ENCODE measurements around the gene SYF2.
"Not testable (repeated sequence)": the region's sequence is repeated elsewhere in the genome, so short reads cannot be mapped to it uniquely, and the experiment has no call there.

SYF2 gene

GRCh38 chr1:25232027-25232865, at the start of gene SYF2:
TSS of gene SYF2 (minus strand) at chr1:25232502. CDS start at chr1:25232467, 35 bp downstream.
- peak; percentile 78 for DNase-seq

DNA sequence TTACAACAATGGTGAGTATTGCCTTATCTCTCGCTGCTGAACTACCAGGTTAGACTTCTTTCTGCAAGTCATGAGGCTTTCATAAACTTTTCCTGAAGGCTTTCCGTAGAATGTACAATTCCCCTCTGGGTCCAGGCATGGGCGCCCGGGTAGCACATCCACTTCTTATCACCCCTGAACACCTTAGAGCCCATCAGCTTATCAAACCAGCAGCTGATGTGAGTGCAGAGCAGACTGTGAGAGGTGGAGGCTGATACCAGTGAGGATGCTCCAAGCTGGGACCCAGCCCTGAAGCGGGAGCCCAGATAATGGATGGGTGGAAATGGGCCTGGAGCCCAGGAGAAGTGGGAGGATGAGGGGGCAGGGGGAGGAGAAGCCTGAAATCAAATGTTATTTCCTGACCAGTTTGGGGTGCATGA, 47.4 kb upstream of the SYF2 start:
- DNase-seq: not testable (repeated sequence)

- not testable (repeated sequence) for DNase-seq
Observed at GRCh38 chr1:25278790-25279189, 46.5 kb upstream of the SYF2 start.

- not testable (repeated sequence) for DNase-seq
Observed at GRCh38 chr1:25278358-25278757, 46.1 kb upstream of the SYF2 start.

GRCh38 chr1:25277295-25277694, 45.0 kb upstream of the SYF2 start:
- not testable (repeated sequence) for DNase-seq

DNA sequence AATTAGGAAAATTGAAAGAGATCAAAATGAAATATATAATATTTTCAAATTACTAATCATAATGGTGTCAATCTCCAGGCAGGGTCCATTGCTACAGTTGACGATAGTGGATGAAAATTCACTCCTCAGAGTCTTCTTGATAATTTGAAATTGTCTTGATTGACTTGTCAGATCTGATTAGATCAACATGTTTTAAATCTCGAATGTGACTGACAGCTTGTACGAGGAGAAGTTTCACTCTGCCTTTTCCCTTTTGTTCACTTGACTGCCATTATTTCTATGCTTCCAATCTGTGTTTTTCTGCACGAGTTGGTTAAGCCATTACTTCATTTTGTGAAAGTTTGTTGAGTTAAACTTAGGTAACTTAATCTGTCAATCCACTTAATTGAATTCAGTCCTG, 43.3 kb upstream of the SYF2 start:
- not testable (repeated sequence) for DNase-seq

DNA sequence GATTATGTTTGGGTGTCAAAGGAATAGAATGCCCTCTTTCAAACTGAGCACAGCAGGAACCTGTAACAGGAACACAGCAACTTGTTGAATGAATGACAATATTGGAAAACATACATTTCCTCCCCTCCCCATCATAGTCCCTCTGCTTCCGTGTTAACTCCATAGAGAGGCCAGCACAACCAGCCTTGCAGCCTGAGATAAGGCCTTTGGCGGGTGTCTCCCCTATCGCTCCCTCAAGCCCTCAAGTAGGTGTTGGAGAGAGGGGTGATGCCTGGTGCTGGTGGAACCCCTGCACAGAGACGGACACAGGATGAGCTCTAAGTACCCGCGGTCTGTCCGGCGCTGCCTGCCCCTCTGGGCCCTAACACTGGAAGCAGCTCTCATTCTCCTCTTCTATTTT, 39.9 kb upstream of the SYF2 start, which contains the start of gene RHD:
RHD (plus strand) TSS at position 272 of the 400 bp plus-strand sequence; CDS start at position 311, 39 bp downstream.
- DNase-seq: not testable (repeated sequence)

DNA sequence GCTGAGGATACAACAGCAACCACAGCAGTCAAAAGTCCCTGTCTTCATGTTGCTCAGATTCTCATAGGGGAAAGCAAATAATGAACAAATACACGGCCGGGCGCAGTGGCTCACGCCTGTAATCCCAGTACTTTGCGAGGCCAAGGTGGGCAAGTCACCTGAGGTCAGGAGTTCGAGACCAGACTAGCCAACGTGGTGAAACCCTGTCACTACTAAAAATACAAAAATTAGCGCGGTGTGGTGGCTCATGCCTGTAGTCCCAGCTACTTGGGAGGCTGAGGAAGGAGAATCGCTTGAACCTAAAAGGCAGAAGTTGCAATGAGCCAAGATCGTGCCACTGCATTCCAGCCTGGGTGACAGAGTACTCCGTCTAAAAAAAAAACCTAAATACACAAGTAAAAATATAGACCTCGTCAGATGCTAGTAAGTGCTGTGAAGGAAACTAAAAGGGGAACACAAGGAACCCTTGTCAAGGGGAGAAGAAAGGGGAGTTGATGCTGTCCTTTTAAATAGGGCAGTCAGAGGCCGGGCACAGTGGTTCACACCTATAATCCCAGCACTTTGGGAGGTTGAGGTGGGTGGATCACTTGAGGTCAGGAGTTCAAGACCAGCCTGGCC, 36.0 kb upstream of the SYF2 start:
- DNase-seq: not testable (repeated sequence)

- DNase-seq: peak; percentile 24
Observed at GRCh38 chr1:25267288-25268142, 35.2 kb upstream of the SYF2 start.

DNA sequence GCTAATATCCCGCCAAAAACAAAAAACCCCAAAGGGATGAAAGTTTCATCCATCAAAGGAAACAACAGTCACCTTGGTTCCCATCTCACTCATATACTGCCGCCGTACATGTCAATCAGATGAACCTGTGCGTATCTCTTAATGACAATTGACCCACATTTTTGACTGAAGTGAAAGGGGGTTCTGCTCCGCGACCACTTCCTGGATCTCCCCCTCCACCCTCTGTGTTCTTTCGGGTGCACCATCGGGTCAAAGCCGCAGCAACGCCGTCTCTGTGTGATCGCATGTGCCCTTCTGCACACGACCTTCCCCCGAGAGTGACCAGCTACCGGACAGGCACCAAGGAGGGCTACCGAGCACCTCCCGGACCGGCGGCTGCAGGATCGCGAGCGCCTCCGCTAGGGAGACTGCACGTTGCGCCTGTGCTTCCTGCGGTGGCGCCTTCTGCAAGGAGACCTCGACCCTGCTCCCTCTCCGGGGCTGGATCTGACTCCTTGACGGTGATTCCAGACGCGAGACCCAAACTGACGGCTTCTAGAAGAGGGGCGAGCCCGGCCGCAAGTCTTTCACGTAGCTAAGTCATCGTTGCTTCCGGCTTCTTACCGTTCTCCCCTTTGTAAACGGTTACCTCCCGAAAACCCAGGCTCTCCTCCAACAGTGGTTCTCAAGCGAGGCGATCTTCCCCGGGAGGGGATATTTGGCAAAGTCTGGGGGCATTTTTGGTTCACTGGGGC, 34.4 kb upstream of the SYF2 start:
- DNase-seq: not testable (repeated sequence)

DNA sequence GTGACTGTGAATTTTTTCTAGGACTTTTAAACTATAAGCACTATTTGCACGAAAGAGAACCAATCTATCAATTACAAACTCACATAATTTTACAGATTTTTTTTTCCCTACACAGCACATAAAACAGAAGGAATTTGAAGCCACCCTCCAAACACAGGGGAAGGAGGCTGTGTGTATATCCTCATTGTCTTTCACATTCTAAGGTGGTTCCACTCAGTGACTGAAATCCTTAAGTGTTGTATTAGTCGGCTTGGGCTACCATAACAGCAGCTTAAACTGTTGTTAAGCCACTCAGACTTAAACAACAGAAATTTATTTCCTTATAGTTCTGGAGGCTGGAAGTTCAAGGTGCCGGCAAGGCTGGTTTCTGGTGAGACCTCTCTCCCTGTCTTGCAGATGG, 28.0 kb upstream of the SYF2 start:
- DNase-seq: not testable (repeated sequence)

- DNase-seq: not testable (repeated sequence)
Observed at GRCh38 chr1:25259813-25260212, 27.5 kb upstream of the SYF2 start.

DNA sequence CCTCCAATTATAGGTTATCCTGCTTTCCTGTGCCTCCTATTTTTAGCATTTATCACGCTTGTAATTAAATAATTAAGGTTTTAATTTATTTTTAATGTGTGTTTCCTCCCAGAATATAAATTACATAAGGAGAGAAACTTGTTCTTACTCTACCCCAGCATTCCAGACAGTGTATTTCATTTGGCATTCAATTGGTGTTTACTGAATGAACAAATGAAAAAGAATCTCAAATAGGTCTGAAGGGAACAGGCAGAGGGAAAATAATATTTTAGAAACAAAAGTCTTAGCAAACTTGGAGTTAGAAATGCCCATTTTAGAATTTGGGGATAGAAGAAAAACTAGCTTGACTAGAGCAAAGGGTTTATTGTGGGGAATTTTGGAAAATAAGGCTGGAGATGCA, 24.9 kb upstream of the SYF2 start:
- DNase-seq: no peak

- DNase-seq: no peak
Observed at GRCh38 chr1:25256578-25256965, 24.3 kb upstream of the SYF2 start.

- DNase-seq: no peak
Observed at GRCh38 chr1:25255706-25256577, 23.6 kb upstream of the SYF2 start.

GRCh38 chr1:25253911-25254310, 21.6 kb upstream of the SYF2 start:
- DNase-seq: no peak

DNA sequence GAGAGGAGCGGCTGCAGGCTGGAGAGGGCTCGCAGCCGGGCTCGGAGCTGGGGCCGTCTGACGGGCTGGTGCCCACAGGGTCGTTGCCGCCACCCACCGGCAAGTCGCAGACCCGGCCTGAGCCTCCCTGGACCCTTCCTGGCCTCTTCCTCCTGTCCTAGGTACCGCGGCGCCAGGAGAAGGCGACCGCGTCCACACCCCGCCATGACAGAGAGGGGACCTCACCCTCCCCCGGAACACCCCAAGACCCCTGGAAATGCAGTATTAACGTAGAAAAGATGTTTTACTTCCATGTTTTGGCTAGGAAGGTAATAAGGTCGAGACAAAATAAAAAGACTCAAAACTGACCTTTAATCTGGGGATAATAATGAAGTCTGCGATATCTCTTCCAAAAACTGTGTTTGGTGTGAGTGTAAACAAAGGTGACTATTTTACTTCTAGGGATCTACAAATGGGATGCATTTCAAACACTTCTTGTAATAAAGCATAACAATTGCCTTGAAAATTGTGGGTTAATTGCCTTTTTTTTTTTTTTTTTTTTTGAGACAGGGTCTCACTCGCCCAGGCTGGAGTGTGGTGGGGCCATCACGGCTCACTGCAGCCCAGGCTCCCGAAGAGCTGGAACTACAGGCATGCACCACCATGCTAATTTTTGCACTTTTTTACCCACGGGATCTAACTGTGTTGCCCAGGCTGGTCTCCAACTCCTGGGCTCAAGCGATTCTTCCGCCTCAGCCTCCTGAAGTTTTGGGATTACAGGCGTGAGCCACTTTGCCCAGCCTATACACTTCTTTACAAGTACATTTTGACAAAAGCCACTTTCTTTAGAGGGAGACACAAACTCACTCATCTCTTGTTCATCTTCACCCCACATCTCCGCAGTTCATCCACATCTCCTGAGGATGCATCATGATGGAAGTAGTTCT, 15.8 kb upstream of the SYF2 start:
- no peak for DNase-seq

- peak; percentile 92 for DNase-seq
Observed at GRCh38 chr1:25247024-25247828, 14.9 kb upstream of the SYF2 start, which contains the start of gene RSRP1. TSS of gene RSRP1 (minus strand) at chr1:25247454. CDS start at chr1:25246963, 491 bp downstream.

- DNase-seq: no peak
Observed at GRCh38 chr1:25246600-25247023, 14.3 kb upstream of the SYF2 start.

Measured in NCI-H1048 (cell line).